GM21447 (cell line): ENCODE measurements around the gene TGFB3.
"Not testable (repeated sequence)": the region's sequence is repeated elsewhere in the genome, so short reads cannot be mapped to it uniquely, and the experiment has no call there.

Experiments
- ATAC-seq: cut with Tn5 transposase; IDR thresholded peaks from one replicate; pipeline ENCODE4 v1.9.1; 2021; ENCODE audit not compliant: unreplicated experiment

The TGFB3 gene

GRCh38 chr14:75981426-75982265, at the start of gene TGFB3:
TSS of gene TGFB3 (minus strand) at chr14:75981995. CDS start at chr14:75980893, 1,102 bp downstream.
- peak; percentile 56 for ATAC-seq

- no peak for ATAC-seq
Measured at GRCh38 chr14:76024211-76024907, 42.6 kb upstream of the TGFB3 start.

- peak; percentile 55 for ATAC-seq
Measured at GRCh38 chr14:76023757-76024156, 42.0 kb upstream of the TGFB3 start.

GRCh38 chr14:76022991-76023390, 41.2 kb upstream of the TGFB3 start:
- ATAC-seq: no peak

- ATAC-seq: no peak
Measured at GRCh38 chr14:76019676-76020075, 37.9 kb upstream of the TGFB3 start.

- no peak for ATAC-seq
Measured at GRCh38 chr14:76015668-76016067, 33.9 kb upstream of the TGFB3 start.

- no peak for ATAC-seq
Measured at GRCh38 chr14:76015191-76015590, 33.4 kb upstream of the TGFB3 start.

- no peak for ATAC-seq
Measured at GRCh38 chr14:76012354-76012753, 30.6 kb upstream of the TGFB3 start.

- ATAC-seq: no peak
Measured at GRCh38 chr14:76011930-76012329, 30.1 kb upstream of the TGFB3 start.

GRCh38 chr14:76009627-76010026, 27.8 kb upstream of the TGFB3 start:
- not testable (repeated sequence) for ATAC-seq

- no peak for ATAC-seq
Measured at GRCh38 chr14:76007852-76008251, 26.1 kb upstream of the TGFB3 start.

- no peak for ATAC-seq
Measured at GRCh38 chr14:76007379-76007778, 25.6 kb upstream of the TGFB3 start.

- ATAC-seq: no peak
Measured at GRCh38 chr14:76006253-76006652, 24.5 kb upstream of the TGFB3 start.

GRCh38 chr14:76002383-76002782, 20.6 kb upstream of the TGFB3 start:
- ATAC-seq: no peak

GRCh38 chr14:75999511-76000190, 17.9 kb upstream of the TGFB3 start:
- ATAC-seq: no peak

- no peak for ATAC-seq
Measured at GRCh38 chr14:75996488-75996887, 14.7 kb upstream of the TGFB3 start.

GRCh38 chr14:75995372-75996041, 13.7 kb upstream of the TGFB3 start:
- ATAC-seq: no peak

- ATAC-seq: peak; percentile 80
Measured at GRCh38 chr14:75993567-75994041, 11.8 kb upstream of the TGFB3 start.

- ATAC-seq: no peak
Measured at GRCh38 chr14:75991753-75992152, 10.0 kb upstream of the TGFB3 start.

- ATAC-seq: no peak
Measured at GRCh38 chr14:75990297-75990696, 8.5 kb upstream of the TGFB3 start.

GRCh38 chr14:75989134-75989533, 7.3 kb upstream of the TGFB3 start:
- no peak for ATAC-seq
